GM19328 (cell line): Measurements from ENCODE around the gene KRT74.

Experiments used
- ATAC-seq: cut with Tn5 transposase; IDR thresholded peaks from one replicate; pipeline ENCODE4 v1.9.1; 2021; ENCODE audit warnings: mild to moderate bottlenecking, moderate library complexity; ENCODE audit not compliant: unreplicated experiment

Gene KRT74

GRCh38 chr12:52539821-52540173 lies 33.8 kb downstream of the KRT74 start:
- no peak for ATAC-seq

DNA sequence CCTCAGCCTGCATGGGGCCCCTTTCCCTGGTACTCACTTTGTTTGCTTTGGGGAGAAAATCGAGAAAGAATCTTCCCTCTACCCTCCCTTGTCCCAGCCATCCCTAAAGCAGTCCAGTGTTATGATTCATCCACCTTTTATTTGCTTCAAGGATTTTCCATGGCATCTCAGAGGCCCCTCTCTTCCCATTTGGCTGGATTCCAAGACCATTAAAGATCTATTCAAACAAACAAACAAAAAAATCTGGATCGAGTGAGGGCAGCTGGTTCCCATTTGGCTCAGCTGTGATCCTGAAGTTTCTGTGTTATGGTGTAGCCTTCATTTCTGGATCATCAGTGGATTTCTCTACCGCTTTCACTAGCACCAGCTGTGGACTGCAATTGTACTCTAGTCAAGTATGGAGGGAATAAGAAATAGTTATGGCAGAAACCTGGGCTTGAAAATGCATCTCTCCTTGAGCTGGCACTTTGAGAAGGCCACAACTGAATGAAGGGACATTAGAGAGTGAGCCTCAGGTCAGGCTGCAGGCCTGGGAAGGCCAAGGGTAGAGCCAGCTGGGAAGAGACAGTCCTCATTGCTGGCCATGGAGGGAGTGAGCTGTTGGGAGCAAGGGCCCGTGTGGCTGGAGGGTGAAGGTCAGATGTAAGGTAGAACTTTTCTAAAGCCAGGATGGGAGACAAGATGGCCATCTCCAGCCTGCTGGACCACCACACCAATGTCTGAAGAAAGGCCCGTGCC lies 34.4 kb downstream of the KRT74 start:
- no peak for ATAC-seq

DNA sequence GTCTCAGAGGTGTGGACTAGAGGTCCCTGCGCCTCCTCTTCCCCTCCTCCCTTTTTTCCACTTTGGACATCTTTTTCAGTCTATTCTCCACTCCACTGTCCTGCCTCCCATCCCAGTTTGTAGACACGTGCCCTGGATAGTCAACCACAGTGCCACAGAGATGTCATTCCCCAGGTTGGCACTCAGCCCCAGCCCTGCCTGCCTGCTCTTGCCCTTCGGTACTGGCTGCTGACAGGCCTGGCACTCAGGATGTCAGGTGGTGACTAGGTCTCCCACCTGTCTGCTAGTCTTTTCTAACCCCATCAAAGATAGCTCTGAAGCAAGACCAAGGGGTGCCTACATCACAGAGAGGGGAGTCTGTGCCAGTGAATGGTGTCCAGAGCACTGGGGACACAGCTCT lies 36.5 kb downstream of the KRT74 start:
- ATAC-seq, result no peak

GRCh38 chr12:52535574-52535973 lies 38.1 kb downstream of the KRT74 start:
- ATAC-seq, result no peak

DNA sequence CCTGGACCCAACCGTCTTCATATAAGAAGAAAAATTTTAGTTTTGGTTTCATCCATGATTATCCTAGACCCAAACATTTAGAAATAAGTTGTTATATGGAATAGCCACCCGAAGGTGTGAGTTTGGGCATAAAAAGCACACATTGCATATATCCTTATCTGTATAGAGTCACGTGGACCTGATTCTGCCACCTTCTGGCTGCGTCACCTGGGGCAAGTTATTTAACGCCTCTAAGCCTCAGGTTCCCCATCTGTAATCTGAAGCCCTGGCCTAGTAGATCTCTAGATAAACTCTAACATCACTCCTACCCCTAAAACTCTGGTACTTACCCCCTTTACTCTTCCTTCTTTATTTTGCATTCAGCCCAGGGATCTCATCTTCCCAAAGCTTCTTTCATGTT lies 39.2 kb downstream of the KRT74 start:
- no peak for ATAC-seq

GRCh38 chr12:52533686-52534470 lies 39.8 kb downstream of the KRT74 start:
- no peak for ATAC-seq

- ATAC-seq, result no peak
Measured at GRCh38 chr12:52532636-52533035, 41.0 kb downstream of the KRT74 start.

- no peak for ATAC-seq
Measured at GRCh38 chr12:52531566-52532300, 41.9 kb downstream of the KRT74 start.

DNA sequence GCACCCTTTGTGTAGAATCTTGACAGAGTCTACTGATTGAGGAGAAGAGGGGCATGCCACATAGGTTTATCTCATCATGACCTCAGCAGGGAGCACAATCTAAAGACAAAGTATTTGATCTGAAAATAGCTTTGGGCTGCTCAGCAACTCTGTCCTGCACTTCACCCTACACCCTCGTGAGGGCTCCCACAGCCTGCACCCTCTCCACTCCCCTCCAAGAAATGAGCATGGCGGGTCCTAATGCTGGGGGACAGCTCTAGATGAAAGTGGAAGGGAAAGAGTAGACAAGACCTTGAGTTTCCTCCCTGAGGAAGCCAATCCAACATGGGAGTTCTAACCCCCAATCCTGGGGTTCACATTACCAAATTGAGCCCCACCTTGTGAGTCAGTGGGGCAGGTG lies 42.7 kb downstream of the KRT74 start:
- no peak for ATAC-seq

DNA sequence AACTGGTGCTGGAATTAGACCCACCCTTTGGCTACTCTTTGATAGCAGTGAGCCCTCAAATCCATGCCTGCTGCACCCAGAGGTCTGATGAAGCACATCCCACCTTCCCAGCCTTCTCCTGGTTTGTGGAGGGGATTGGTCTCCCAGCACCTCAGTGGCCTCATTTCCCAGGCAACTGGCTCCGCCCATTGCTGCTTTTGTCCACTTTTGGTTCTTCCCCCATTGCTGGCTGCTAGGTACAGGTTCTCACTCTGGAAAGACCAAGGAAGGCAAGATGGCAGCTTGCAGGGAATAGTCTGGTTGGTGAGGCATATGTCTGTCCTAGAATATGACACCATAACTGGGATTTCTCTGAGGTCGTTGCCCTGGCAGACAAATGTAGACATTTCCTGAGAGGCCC lies 43.3 kb downstream of the KRT74 start:
- ATAC-seq, result no peak

DNA sequence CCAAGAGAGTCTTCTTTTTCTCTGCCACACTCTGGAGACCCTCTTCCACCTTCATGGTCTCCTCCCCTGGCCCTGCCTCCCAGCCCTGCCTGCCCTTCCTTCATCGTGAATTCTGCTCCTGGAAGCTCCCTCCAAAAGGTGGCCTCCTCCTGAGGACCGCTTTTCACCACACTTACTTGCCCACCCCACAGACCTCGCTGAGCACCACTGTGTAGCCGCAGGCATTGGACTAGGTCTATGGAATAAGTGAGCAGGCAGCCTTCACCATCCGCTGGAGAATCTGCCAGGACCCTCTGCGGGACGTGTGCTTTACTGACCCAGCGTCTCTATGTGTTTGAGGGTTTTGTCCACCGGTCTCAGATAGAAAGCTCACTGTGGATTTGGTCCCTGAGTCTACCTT lies 43.8 kb downstream of the KRT74 start:
- no peak for ATAC-seq

GRCh38 chr12:52529417-52529816 lies 44.2 kb downstream of the KRT74 start:
- no peak for ATAC-seq

DNA sequence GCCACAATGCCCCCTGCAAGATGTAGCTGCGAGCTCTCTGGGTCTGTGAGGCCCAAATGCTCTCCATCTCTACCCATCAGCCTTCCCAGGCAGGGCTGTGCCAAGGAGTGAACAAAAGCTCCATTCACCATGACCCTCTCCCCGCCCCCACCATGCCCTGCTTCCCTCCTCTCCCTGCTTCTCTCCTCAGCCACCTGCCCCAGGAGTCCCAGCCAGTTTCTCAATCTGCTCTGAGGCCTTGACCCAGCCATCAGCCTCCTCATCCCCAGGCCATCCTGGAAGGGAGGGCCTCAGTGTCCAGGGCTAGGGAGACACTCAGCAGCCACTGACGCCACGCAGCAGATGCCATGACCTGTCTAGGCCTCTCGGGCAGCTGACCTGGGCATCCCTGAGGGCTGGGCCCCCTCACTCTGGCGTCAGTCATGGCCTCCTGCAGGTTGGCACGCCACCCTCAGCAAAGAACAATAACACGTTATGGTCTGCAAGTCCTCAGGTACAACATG lies 45.0 kb downstream of the KRT74 start:
- ATAC-seq, result no peak

DNA sequence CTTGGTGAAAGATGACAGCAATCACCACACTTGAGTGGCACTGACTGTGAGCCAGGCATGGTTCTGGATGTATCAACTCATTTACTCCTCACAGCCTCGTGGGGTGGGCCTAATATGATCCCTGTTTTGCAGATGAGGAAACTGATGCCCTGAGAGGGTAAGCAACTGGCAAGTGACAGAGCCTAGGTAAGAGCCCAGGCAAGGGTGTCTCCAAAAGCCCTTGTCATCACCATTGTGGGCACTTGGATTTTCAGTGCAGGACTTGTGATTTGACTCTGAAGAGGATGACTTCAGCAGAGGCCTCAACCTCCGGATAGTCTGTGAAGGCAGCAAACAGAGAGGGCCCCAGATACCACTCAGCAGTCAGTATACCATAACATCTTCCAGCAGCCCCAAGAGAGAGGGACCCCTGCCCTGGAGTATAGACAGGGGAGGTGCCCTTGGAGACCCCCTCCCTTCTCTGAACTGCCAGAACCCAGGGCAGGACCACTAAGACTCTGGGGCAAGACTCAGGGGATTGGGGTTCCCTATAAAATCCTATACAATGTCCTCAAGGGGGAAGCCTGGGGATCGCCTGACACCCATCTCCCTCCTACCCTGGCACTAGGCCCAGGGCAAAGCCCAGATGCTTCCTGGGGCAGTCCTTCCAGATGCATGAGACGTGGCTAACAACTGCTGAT lies 46.4 kb downstream of the KRT74 start:
- ATAC-seq, result no peak

GRCh38 chr12:52526511-52526951 lies 47.1 kb downstream of the KRT74 start:
- ATAC-seq, result no peak

- ATAC-seq, result no peak
Measured at GRCh38 chr12:52525661-52526499, 47.8 kb downstream of the KRT74 start.

GRCh38 chr12:52524898-52525591 lies 48.6 kb downstream of the KRT74 start:
- ATAC-seq, result no peak

DNA sequence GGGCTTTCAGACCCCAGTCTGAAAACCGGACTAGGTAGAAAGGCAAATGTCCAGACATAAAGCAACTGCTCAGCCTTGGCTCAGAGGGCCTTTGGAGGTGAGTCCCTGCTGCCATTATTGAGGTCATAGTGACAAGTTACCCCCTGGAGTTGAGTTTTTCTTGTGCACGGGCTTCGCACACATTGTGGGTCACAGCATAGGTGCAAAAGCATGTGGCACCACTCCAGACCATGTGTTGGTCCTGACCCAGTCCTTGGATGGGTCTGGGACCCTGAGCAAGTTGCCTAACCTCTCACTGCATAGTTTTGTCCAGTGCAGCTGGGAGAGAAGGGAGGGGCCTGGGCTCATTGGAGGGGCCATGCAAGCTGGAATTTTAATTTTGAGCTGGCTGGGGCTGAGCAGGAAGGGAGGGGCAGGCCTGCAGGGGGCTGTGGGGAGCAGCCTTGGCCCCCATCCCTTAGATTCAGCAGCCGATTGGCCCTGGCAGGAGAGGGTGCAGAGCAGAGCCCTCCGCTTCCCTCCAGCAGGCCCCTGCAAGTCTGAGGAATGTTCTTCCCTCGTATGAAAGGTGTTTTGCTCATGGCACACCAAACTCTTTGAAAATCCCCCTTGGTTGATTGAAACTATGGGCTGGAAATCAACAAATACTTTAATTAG lies 49.3 kb downstream of the KRT74 start:
- no peak for ATAC-seq

GRCh38 chr12:52523824-52524223 lies 49.8 kb downstream of the KRT74 start:
- ATAC-seq, result no peak
